DND-41 (cell line): ENCODE measurements around the gene ABHD16B.

Experiments
- EZH2 ChIP-seq: IDR thresholded peaks from 3 replicates; pipeline ENCODE4 v1.6.1; 2012; ENCODE audit warnings: borderline replicate concordance, low read depth, mild to moderate bottlenecking, moderate library complexity, low read length, inconsistent platforms; ENCODE audit not compliant: severe bottlenecking
- TF ChIP-seq, protein P1 (sequence below): IDR thresholded peaks from 2 replicates; pipeline ENCODE4 v1.5.1; 2012; ENCODE audit warnings: borderline replicate concordance, low read length, moderate library complexity, mild to moderate bottlenecking; ENCODE audit not compliant: poor library complexity, severe bottlenecking; ENCODE audit errors: extremely low read depth

- TF ChIP-seq EZH2 = no peak
- TF ChIP-seq, protein P1, sequence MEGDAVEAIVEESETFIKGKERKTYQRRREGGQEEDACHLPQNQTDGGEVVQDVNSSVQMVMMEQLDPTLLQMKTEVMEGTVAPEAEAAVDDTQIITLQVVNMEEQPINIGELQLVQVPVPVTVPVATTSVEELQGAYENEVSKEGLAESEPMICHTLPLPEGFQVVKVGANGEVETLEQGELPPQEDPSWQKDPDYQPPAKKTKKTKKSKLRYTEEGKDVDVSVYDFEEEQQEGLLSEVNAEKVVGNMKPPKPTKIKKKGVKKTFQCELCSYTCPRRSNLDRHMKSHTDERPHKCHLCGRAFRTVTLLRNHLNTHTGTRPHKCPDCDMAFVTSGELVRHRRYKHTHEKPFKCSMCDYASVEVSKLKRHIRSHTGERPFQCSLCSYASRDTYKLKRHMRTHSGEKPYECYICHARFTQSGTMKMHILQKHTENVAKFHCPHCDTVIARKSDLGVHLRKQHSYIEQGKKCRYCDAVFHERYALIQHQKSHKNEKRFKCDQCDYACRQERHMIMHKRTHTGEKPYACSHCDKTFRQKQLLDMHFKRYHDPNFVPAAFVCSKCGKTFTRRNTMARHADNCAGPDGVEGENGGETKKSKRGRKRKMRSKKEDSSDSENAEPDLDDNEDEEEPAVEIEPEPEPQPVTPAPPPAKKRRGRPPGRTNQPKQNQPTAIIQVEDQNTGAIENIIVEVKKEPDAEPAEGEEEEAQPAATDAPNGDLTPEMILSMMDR = no peak
Measured at GRCh38 chr20:63873477-63873971, 12.2 kb downstream of the ABHD16B start.
